Hindlimb muscle (tissue), 1 donor: ENCODE measurements around the gene PILRA. TPM values are rescaled to one million over a fixed set of nuclear protein-coding genes. Genes with fewer than 3 reads are reported as not detected.

ENCODE experiments used
- DNase-seq: peaks from one replicate; pipeline ENCODE4 v3.0.0-alpha.2; 2013
- polyA plus RNA-seq: library from polyadenylated mRNA; unstranded; fragments of 120-200 nt; gene quantifications from one replicate; pipeline ENCODE4 v1.2.1, GENCODE V29; 2013; ENCODE audit not compliant: insufficient read length

The PILRA gene
- polyA plus RNA-seq, 1 donor, result 5.2 TPM

GRCh38 chr7:100413889-100414288 lies 40.6 kb downstream of the PILRA start:
- DNase-seq, result no peak

DNA sequence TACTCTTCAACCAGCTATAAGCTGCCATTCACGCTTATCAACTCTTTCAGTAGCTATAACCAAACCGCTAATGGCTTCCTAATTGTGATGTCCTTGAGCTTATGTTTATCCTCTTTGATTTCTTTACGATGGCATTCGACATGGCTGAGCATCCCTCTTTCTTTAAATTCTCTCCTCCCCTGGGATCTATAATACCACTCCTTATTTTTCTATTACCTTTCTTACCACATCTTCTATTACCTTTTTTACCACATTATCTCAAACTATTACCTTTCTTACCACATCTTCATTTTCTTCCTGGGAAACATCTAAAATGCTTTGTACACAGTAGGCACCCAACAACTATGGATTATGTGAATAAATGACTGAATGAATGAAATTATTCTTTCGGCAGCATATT lies 42.2 kb downstream of the PILRA start:
- DNase-seq, result no peak

- DNase-seq, result no peak
Measured at GRCh38 chr7:100418930-100419659, 45.8 kb downstream of the PILRA start.

DNA sequence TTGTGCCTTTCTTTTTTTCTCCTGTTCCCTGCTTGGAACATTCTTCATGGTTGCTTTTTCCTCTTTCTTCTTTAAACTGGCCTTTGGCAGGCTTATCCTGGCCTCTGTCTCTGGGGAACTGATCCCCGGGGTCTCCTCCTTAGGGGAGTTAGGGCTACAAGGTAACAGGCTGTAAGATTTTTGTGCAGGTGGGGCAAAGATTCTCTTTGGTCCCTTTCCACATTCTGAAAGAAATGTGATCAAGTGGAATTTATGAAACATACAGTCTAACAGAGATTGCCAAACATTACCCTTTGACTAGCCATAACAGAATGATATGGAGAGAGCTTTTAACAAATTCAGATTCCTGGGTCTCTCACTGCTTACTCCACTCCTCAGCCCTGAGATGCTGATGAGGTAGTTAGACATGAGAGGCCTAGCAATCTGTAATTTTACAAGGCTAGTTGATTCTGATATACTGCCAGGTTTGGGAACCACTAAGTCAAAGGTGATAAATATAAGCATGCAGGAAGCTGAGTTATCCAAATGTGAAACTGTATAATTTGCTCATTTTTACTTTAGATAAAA lies 46.5 kb downstream of the PILRA start:
- DNase-seq, result no peak

DNA sequence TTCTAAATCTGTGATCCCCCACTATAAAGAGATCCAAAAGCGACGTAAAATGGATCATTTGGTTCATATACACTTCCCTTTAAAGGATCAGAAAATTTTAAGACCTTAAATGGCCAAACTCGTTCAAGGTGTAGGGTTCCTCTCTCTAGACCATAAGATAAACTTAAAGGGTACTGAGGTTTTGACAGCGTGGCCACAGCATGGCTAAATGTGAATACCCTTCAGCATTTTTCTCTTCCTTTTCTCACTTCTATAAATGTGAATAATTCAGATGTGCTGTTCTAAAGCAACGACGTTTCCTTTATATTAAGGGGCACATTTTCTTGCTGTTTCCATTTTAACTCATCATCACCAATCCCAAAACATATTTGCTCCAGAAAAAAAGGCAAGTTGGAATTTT lies 50.0 kb downstream of the PILRA start:
- no peak for DNase-seq

DNA sequence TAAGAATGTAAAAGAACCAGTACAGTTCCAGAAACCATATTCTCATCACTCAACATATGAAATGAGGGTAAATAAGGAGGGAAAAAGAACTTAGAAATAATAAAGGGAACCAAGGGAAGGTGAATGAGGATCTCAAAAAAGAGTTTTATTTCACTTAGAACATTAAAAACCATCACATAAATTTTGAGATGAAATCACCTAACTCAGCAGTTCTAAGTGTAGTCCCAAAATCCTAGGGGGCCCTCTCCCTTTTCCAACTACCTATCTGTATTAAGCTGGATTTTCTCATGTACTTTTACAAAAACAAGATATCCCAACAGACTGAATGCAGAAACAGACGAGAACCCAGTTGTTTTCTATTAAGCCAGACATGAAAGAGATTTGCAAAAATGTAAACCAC lies 52.1 kb downstream of the PILRA start:
- DNase-seq, result no peak

DNA sequence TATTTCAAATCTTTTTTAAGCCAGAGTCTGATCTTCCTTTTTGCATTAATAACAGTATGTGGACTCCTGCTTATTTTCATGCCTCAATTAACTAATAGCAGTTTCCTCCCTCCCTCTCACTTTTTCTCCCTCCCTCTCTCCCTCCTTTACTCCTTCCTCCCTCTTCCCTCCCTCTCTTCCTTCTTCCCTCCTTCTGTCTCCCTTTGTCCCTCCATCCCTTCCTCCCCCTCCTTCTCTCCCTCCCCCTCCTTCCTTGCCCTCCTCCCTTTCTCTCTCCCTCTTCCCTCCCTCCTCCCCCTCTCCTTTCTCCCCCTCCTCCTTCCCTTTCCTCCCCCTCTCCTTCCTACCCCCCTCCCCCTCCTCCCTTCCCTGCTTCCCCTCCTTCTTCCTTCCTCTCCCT lies 53.2 kb downstream of the PILRA start:
- DNase-seq, result no peak

GRCh38 chr7:100427762-100428198 lies 54.5 kb downstream of the PILRA start:
- DNase-seq, result no peak

DNA sequence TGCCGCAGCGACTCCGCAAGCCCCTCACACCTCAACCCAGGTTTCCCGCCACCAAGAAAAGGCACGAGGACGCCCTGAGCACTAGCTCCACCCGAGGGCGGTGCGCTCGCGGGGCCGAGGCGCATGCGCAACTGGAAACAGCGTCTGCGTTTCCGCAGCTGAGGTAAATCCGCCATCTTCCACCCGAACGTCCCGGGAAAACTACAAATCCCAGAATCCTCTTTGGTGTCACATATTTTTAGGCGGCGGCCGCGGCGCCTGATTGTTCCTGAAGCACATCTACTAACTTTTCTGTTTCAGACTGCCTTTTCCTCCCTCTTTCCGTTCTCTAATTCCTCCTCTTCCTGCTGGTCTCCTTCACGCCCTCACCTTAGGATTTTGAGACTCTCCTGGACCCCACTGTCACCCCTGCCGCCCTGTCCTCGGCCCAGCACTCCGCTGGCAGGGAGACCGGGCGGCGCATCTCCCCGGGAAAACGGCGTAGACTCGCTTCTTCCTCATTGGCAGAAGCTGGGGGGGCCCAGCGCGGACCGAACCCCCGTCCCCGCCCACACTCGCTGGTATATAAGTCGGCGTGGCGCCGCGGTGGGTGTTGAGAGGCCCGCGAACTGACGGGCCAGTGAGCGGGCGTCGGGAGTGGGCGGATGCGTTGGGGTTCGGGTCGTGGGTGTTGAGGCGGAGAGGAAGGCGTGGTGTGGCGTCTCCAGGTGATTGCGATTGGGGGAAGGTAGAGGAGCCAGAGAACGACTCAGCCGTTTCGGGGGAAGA lies 55.1 kb downstream of the PILRA start, which contains the start of gene ZCWPW1:
TSS of gene ZCWPW1 (minus strand) at position 505 of the 768 bp plus-strand sequence. CDS start 8,054 bp downstream, outside the sequence.
- DNase-seq, result peak; percentile 98

GRCh38 chr7:100428967-100429636 lies 55.8 kb downstream of the PILRA start:
- DNase-seq, result peak; percentile 100

DNA sequence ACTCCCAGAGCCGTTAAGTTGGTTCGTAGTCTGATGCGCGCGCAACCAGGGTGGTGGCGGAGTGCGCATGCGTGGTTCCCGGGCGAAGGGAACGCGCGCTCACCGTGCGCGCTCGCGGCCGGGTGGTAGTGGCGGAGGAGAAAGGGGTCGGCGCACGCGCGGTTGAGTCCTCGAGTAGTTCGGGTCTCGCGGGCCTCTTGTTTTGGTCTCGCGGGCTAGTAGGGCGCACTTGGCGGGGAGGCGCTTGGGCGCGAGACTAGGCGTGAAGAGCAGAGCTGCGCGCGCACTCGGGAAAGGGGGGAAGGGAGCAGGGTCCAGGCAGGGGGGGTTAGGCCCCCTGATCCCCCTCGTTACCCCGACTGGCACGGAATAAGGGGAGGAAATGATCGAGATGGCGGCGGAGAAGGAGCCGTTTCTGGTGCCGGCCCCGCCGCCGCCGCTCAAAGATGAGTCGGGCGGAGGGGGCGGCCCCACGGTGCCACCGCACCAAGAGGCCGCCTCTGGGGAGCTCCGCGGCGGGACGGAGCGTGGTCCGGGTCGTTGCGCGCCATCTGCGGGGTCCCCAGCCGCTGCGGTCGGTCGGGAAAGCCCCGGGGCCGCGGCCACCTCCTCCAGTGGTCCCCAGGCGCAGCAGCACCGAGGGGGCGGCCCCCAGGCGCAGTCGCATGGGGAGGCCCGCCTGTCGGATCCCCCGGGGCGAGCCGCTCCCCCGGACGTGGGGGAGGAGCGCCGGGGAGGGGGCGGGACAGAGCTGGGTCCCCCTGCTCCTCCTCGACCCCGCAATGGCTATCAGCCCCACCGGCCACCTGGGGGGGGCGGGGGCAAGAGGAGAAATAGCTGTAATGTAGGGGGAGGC lies 56.6 kb downstream of the PILRA start, which contains the start of gene MEPCE:
TSS of gene MEPCE (plus strand) at position 195 of the 856 bp plus-strand sequence. CDS start at position 383, 188 bp downstream.
- DNase-seq, result peak; percentile 98

GRCh38 chr7:100430493-100431285 lies 57.4 kb downstream of the PILRA start:
- no peak for DNase-seq

DNA sequence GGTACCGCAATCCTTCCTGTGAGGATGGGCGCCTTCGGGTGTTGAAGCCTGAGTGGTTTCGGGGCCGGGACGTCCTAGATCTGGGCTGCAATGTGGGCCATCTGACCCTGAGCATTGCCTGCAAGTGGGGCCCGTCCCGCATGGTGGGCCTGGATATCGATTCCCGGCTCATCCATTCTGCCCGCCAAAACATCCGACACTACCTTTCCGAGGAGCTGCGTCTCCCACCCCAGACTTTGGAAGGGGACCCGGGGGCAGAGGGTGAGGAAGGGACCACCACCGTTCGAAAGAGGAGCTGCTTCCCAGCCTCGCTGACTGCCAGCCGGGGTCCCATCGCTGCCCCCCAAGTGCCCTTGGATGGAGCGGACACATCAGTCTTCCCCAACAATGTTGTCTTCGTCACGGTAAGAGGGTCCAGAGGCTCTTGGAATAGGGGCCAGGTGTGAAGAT lies 58.0 kb downstream of the PILRA start:
- DNase-seq, result no peak

DNA sequence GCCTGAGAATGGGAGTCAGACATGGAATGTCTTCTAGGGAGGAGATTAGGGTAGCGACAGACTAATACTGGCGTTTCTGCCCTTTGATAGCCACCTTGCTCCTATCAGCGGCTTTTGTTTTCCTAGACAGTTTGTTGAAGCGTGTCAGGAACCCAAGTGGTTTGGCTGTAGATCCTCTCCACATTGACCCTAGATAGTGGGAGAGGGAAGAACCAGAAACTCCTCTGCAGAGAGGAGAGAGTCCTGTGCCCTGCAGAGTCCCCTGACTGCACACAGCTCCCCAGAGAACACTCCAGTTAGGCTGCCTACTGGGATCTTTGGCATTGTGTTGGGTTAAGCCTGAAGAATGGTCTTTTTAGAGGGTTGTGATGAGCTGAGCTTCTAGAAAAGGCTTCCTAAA lies 58.8 kb downstream of the PILRA start:
- DNase-seq, result no peak

DNA sequence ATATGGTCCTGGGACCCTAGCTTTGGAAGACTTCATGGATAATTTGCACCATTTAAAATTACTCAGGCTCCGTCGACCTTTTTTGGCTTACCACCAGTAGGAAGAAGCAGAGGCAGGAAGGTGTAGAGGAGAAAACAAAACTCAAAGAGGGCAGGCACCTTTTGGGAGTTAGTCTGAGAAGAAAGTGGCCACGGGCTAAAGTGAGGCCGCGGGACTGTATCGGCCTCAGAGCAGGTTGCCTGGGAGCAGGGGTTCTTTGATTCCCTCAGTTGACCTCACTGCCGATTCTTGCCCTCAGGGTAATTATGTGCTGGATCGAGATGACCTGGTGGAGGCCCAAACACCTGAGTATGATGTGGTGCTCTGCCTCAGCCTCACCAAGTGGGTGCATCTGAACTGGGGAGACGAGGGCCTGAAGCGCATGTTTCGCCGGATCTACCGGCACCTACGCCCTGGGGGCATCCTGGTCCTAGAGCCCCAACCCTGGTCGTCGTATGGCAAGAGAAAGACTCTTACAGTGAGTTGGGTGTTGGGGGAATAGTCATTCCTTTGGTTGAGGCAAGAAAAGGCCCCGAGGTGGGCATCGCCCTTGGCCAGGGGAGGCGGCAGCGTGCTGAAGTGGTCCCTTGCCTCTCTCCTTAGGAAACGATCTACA lies 59.5 kb downstream of the PILRA start:
- no peak for DNase-seq

GRCh38 chr7:100433276-100433591 lies 59.9 kb downstream of the PILRA start:
- DNase-seq, result no peak

- no peak for DNase-seq
Measured at GRCh38 chr7:100433592-100434296, 60.5 kb downstream of the PILRA start.

DNA sequence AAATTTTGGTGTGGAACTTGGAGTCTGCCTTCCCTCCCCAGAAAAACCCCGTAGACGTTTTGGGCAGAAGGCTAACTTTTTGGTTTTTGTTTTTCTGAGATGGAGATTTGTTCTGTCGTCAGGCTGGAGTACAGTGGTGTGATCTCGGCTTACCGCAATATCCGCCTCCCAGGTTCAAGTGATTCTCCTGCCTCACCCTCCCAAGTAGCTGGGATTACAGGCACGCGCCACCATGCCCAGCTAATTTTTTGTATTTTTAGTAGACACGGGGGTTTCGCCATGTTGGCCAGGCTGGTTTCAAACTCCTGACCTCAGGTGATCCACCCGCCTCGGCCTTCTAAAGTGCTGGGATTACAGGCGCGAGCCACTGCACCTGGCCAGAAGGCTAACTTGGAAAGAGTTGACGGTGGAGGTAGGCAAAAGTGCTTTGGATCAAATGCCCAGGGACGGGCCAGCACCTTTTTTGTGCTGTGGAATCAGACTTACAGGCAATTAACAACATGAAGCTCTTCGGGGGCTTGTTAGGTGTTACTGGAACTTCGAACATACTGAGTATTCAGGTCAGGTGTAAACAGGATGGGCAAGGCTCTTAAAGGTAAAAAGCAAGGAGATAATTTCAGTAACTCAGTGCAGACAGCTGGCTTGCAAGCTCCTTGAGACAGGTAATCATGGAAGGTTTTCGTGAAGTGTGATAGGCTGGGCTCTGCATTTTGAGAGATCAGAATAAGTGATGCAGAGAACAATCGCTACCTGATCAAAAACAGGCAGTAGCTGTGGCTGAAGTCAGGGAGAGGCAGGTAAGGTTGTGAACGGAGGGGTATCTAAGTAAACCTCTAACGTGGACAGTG lies 61.2 kb downstream of the PILRA start:
- no peak for DNase-seq
